NCI-H187 treated with DMSO at 0.1 percent for 48 hours (cell line): ENCODE data around the gene NELL2.
A peak's percentile ranks its signal among the peaks of the same experiment; 100 is the strongest.
"Not testable (repeated sequence)": the region's sequence is repeated elsewhere in the genome, so short reads cannot be mapped to it uniquely, and the experiment has no call there.

ENCODE experiments used
- DNase-seq: peaks from one replicate; lab custom pipeline; 2025; lab: John Stamatoyannopoulos, UW

NELL2 gene

GRCh38 chr12:44875954-44876543 is at the start of gene NELL2:
Gene NELL2 (minus strand): TSS chr12:44876315. CDS start chr12:44875869, 446 bp downstream.
- DNase-seq, result peak; percentile 73

- DNase-seq, result no peak
Observed at GRCh38 chr12:44921736-44922135, 45.6 kb upstream of the NELL2 start.

GRCh38 chr12:44917141-44917540 is 41.0 kb upstream of the NELL2 start:
- no peak for DNase-seq

GRCh38 chr12:44915958-44916357 is 39.8 kb upstream of the NELL2 start:
- DNase-seq, result no peak

- DNase-seq, result no peak
Observed at GRCh38 chr12:44904321-44904720, 28.2 kb upstream of the NELL2 start.

GRCh38 chr12:44898108-44898507 is 22.0 kb upstream of the NELL2 start:
- DNase-seq, result not testable (repeated sequence)

GRCh38 chr12:44889926-44890325 is 13.8 kb upstream of the NELL2 start:
- no peak for DNase-seq

- no peak for DNase-seq
Observed at GRCh38 chr12:44889162-44889561, 13.0 kb upstream of the NELL2 start.

GRCh38 chr12:44885902-44886301 is 9.8 kb upstream of the NELL2 start:
- no peak for DNase-seq

- DNase-seq, result no peak
Observed at GRCh38 chr12:44881197-44881596, 5.1 kb upstream of the NELL2 start.

- DNase-seq, result peak; percentile 56
Observed at GRCh38 chr12:44876544-44877410, 662 bp upstream of the NELL2 start.

- DNase-seq, result no peak
Observed at GRCh38 chr12:44875417-44875953, 630 bp downstream of the NELL2 start.

GRCh38 chr12:44874981-44875416 is 1.1 kb downstream of the NELL2 start:
- DNase-seq, result no peak

- no peak for DNase-seq
Observed at GRCh38 chr12:44873898-44874297, 2.2 kb downstream of the NELL2 start.

GRCh38 chr12:44869503-44869902 is 6.6 kb downstream of the NELL2 start:
- no peak for DNase-seq

- DNase-seq, result no peak
Observed at GRCh38 chr12:44863867-44864266, 12.2 kb downstream of the NELL2 start.

GRCh38 chr12:44859998-44860689 is 16.0 kb downstream of the NELL2 start:
- DNase-seq, result no peak

GRCh38 chr12:44858226-44858855 is 17.8 kb downstream of the NELL2 start:
- no peak for DNase-seq

- DNase-seq, result no peak
Observed at GRCh38 chr12:44852483-44852882, 23.6 kb downstream of the NELL2 start.

GRCh38 chr12:44851586-44851985 is 24.5 kb downstream of the NELL2 start:
- DNase-seq, result no peak

GRCh38 chr12:44848703-44849085 is 27.4 kb downstream of the NELL2 start:
- DNase-seq, result no peak
